ENCODE measurements around the gene ASGR1. TPM values are rescaled to one million over a fixed set of nuclear protein-coding genes. Genes with fewer than 3 reads are reported as not detected.
A peak's percentile ranks its signal among the peaks of the same experiment; 100 is the strongest.

ASGR1 gene
- total RNA-seq, 1 experiment from 2014 or later: not detected

- DNase-seq (ENCODE audit: low read depth): no peak
- in situ Hi-C loops (cut with HindIII; ENCODE audit: low pct_unique_long_range_greater_than_20kb, low sequenced_read_pairs): no loop called here
Observed at GRCh38 chr17:7217113-7217987, 38.2 kb upstream of the ASGR1 start.

- DNase-seq (ENCODE audit: low read depth): no peak
- in situ Hi-C loops (cut with HindIII; ENCODE audit: low pct_unique_long_range_greater_than_20kb, low sequenced_read_pairs): no loop called here
Observed at GRCh38 chr17:7216242-7217112, 37.3 kb upstream of the ASGR1 start.

- in situ Hi-C loops (cut with HindIII; ENCODE audit: low pct_unique_long_range_greater_than_20kb, low sequenced_read_pairs): no loop called here
- DNase-seq (ENCODE audit: low read depth): no peak
Observed at GRCh38 chr17:7215652-7216180, 36.5 kb upstream of the ASGR1 start.

- in situ Hi-C loops (cut with HindIII; ENCODE audit: low pct_unique_long_range_greater_than_20kb, low sequenced_read_pairs): no loop called here
Observed at GRCh38 chr17:7215136-7215638, 36.0 kb upstream of the ASGR1 start.

GRCh38 chr17:7214300-7215135, 35.3 kb upstream of the ASGR1 start:
- peak; percentile 96 for DNase-seq (ENCODE audit: low read depth)
- in situ Hi-C loops (cut with HindIII; ENCODE audit: low pct_unique_long_range_greater_than_20kb, low sequenced_read_pairs): no loop called here

More at GRCh38 chr17:7215136-7215638, 36.0 kb upstream of the ASGR1 start:
- no peak for DNase-seq (ENCODE audit: low read depth)

GRCh38 chr17:7213895-7214299, 34.7 kb upstream of the ASGR1 start:
- in situ Hi-C loops (cut with HindIII; ENCODE audit: low pct_unique_long_range_greater_than_20kb, low sequenced_read_pairs): no loop called here
- no peak for DNase-seq (ENCODE audit: low read depth)

GRCh38 chr17:7211491-7212273, 32.5 kb upstream of the ASGR1 start:
- in situ Hi-C loops (cut with HindIII; ENCODE audit: low pct_unique_long_range_greater_than_20kb, low sequenced_read_pairs): no loop called here
- DNase-seq (ENCODE audit: low read depth): no peak

GRCh38 chr17:7208754-7209460, 29.7 kb upstream of the ASGR1 start:
- no peak for DNase-seq (ENCODE audit: low read depth)
- in situ Hi-C loops (cut with HindIII; ENCODE audit: low pct_unique_long_range_greater_than_20kb, low sequenced_read_pairs): no loop called here

GRCh38 chr17:7208027-7208571, 28.9 kb upstream of the ASGR1 start:
- DNase-seq (ENCODE audit: low read depth): no peak
- in situ Hi-C loops (cut with HindIII; ENCODE audit: low pct_unique_long_range_greater_than_20kb, low sequenced_read_pairs): no loop called here

GRCh38 chr17:7207120-7208001, 28.2 kb upstream of the ASGR1 start:
- in situ Hi-C loops (cut with HindIII; ENCODE audit: low pct_unique_long_range_greater_than_20kb, low sequenced_read_pairs): no loop called here
- DNase-seq (ENCODE audit: low read depth): no peak

GRCh38 chr17:7205561-7205960, 26.4 kb upstream of the ASGR1 start:
- in situ Hi-C loops (cut with HindIII; ENCODE audit: low pct_unique_long_range_greater_than_20kb, low sequenced_read_pairs): no loop called here
- no peak for DNase-seq (ENCODE audit: low read depth)

GRCh38 chr17:7204828-7205461, 25.8 kb upstream of the ASGR1 start:
- DNase-seq (ENCODE audit: low read depth): peak; percentile 60

GRCh38 chr17:7204336-7204735, 25.2 kb upstream of the ASGR1 start:
- DNase-seq (ENCODE audit: low read depth): no peak
- in situ Hi-C loops (cut with HindIII; ENCODE audit: low pct_unique_long_range_greater_than_20kb, low sequenced_read_pairs): no loop called here

More at GRCh38 chr17:7204828-7205461, 25.8 kb upstream of the ASGR1 start:
- in situ Hi-C loops (cut with HindIII; ENCODE audit: low pct_unique_long_range_greater_than_20kb, low sequenced_read_pairs): no loop called here

GRCh38 chr17:7203391-7203790, 24.2 kb upstream of the ASGR1 start:
- in situ Hi-C loops (cut with HindIII; ENCODE audit: low pct_unique_long_range_greater_than_20kb, low sequenced_read_pairs): no loop called here
- DNase-seq (ENCODE audit: low read depth): no peak
